ENCODE data around the gene ANXA3. TPM values are rescaled to one million over a fixed set of nuclear protein-coding genes. Genes with fewer than 3 reads are reported as not detected.

The ANXA3 gene
- total RNA-seq, 1 experiment from 2014 or later, result 263 TPM

- Histone ChIP-seq H3F3A (ENCODE audit: low read length, unreplicated experiment) (peaks cover 23% of the 10 kb centered on the region), H2AFZ (ENCODE audit: low read length) (peak overlapping the region; percentile 77), H3K36me3 (ENCODE audit: low read depth, low read length) (no peaks in the 10 kb centered on the region; the same call in 1 of the 2 replicates), H3K9me3 (ENCODE audit: low read length) (no peaks in the 10 kb centered on the region), H3K4me1 (ENCODE audit: insufficient read depth, low read length) (peaks cover 55% of the 10 kb centered on the region), H3K9ac (ENCODE audit: low read length) (peak overlapping the region; percentile 58), H3K27me3 (ENCODE audit: low read length) (no peaks in the 10 kb centered on the region), H4K20me1 (ENCODE audit: low read length) (no peaks in the 10 kb centered on the region), H3K9me2 (replicated peaks; ENCODE audit: low read length) (no peaks in the 10 kb centered on the region), H3K27ac (ENCODE audit: low read length) (peak overlapping the region; percentile 93), H3K4me2 (ENCODE audit: low read length) (peak overlapping the region; percentile 83), H3K4me3 (ENCODE audit: low read length) (peak overlapping the region; percentile 60), H3K79me2 (ENCODE audit: low read length) (no peaks in the 10 kb centered on the region)
- ChIA-PET POLR2A (ENCODE audit: unreplicated experiment) (no interaction called here), CTCF (interaction anchor here (0.6 kb wide), 1 partner anchor 280 kb away, joined by 3 read pairs; no protein-coding TSS in a partner anchor)
- no TSS peak for BruUV-seq (replicated peaks)
- DNase-seq, result peak; percentile 91
- intact Hi-C loops (cut with micrococcal nuclease), result loop anchor here (5.0 kb wide), 1 partner anchor 131 kb away; the partner anchor contains the start of gene BMP2K
- TF ChIP-seq EZH2phosphoT487 (IDR thresholded peaks at IDR 0.05; ENCODE audit: borderline replicate concordance, low read length) (no peak), CTCF (conservative IDR thresholded peaks at IDR 0.05; ENCODE audit: low read depth, low read length) (no peak), EZH2 (IDR thresholded peaks at IDR 0.05; ENCODE audit: low read length, unreplicated experiment) (no peak)
- ATAC-seq, result peak; percentile 61
These were observed 94.5 kb downstream of the ANXA3 start for GRCh38 chr4:78645853-78646757.

GRCh38 chr4:78647272-78647671 is 95.7 kb downstream of the ANXA3 start:
- H3K9me2 ChIP-seq (replicated peaks; ENCODE audit: low read length), result no peaks in the 10 kb centered on the region
- no peak for TF ChIP-seq EZH2phosphoT487 (IDR thresholded peaks at IDR 0.05; ENCODE audit: borderline replicate concordance, low read length)
- TF ChIP-seq EZH2 (IDR thresholded peaks at IDR 0.05; ENCODE audit: low read length, unreplicated experiment), result no peak
- no peak for TF ChIP-seq CTCF (conservative IDR thresholded peaks at IDR 0.05; ENCODE audit: low read depth, low read length)
- peaks cover 23% of the 10 kb centered on the region for H3F3A ChIP-seq (ENCODE audit: low read length, unreplicated experiment)
- H3K4me1 ChIP-seq (ENCODE audit: insufficient read depth, low read length), result peaks cover 67% of the 10 kb centered on the region
- no peaks in the 10 kb centered on the region for H3K79me2 ChIP-seq (ENCODE audit: low read length)
- H3K4me2 ChIP-seq (ENCODE audit: low read length), result 0 out of 2 replicates have a peak overlapping the region, but pooled peaks have one; percentile 83
- H3K27ac ChIP-seq (ENCODE audit: low read length), result peak overlapping the region; percentile 93; the same call in 1 of the 2 replicates
- no peaks in the 10 kb centered on the region for H3K27me3 ChIP-seq (ENCODE audit: low read length)
- CTCF ChIA-PET, result interaction anchor here (0.5 kb wide), 1 partner anchor 524 kb away, joined by 3 read pairs; no protein-coding TSS in a partner anchor
- no peaks in the 10 kb centered on the region for H3K9me3 ChIP-seq (ENCODE audit: low read length)
- BruUV-seq (replicated peaks), result no TSS peak
- no peaks in the 10 kb centered on the region for H4K20me1 ChIP-seq (ENCODE audit: low read length)
- ATAC-seq (no peak), DNase-seq (no peak)
- no peaks in the 10 kb centered on the region; the same call in 1 of the 2 replicates for H3K36me3 ChIP-seq (ENCODE audit: low read depth, low read length)
- POLR2A ChIA-PET (ENCODE audit: unreplicated experiment), result no interaction called here
- H2AFZ ChIP-seq (ENCODE audit: low read length), result no peak overlapping the region
- no peak overlapping the region for H3K9ac ChIP-seq (ENCODE audit: low read length)
- intact Hi-C loops (cut with micrococcal nuclease), result loop anchor here (5.0 kb wide), 1 partner anchor 130 kb away; the partner anchor contains the start of gene BMP2K
- no peak overlapping the region for H3K4me3 ChIP-seq (ENCODE audit: low read length)
